Thoracic aorta (tissue), 2 donors: Measurements from ENCODE around the gene CD47. TPM values are rescaled to one million over a fixed set of nuclear protein-coding genes. Genes with fewer than 3 reads are reported as not detected.

ENCODE experiments used
- ATAC-seq: fragments of 150-250 bp; one replicate; pipeline ENCODE4 v1.8.0; 2017; ENCODE audit warnings: low read depth; ENCODE audit not compliant: insufficient number of reproducible peaks, low FRiP score
- DNase-seq: peaks from one replicate; pipeline ENCODE4 v3.0.0-alpha.2; 2020; ENCODE audit warnings: low spot score
- H3K27ac ChIP-seq, 2 donors: fragments of 200-600 bp; sonication (generic); 1 replicate in 1 of 2; 2 replicates in 1 of 2; pipeline ENCODE4 v1.5.1; 2016; ENCODE audit warnings: mild to moderate bottlenecking in 2 of 2, moderate library complexity in 2 of 2
- H3K27me3 ChIP-seq: fragments of 200-600 bp; sonication (generic); replicated peaks from 2 replicates; pipeline ENCODE4 v1.6.0; 2016; ENCODE audit warnings: mild to moderate bottlenecking; ENCODE audit not compliant: insufficient read depth
- H3K36me3 ChIP-seq: fragments of 200-600 bp; sonication (generic); one replicate; pipeline ENCODE4 v1.5.1; 2016
- H3K4me1 ChIP-seq, 2 donors: fragments of 200-600 bp; sonication (generic); 1 replicate in 1 of 2; 2 replicates in 1 of 2; pipeline versions ENCODE4 v1.5.1 to v1.6.0; 2016; ENCODE audit warnings: low read depth in 2 of 2, mild to moderate bottlenecking in 1 of 2; ENCODE audit not compliant: control insufficient read depth in 1 of 2
- H3K4me3 ChIP-seq: fragments of 200-600 bp; sonication (generic); 2 replicates; pipeline ENCODE4 v1.5.1; 2016; ENCODE audit warnings: mild to moderate bottlenecking
- H3K9me3 ChIP-seq: fragments of 200-600 bp; sonication (generic); 2 replicates; pipeline ENCODE4 v1.5.1; 2016
- total RNA-seq, 2 donors: library from RNA; depleted of rRNA; stranded (reverse); fragments of >200 nt; gene quantifications; one replicate each; pipeline versions ENCODE4 v1.1.0 to v1.2.3, GENCODE V29; 2016
- TF ChIP-seq, protein P1 (sequence below): fragments of 200-600 bp; sonication (generic); IDR thresholded peaks from one replicate; pipeline ENCODE4 v1.5.1; 2019; ENCODE audit warnings: antibody characterized with exemption

Gene CD47
- total RNA-seq, 2 donors from 2014 or later, result 70.1 to 80.4 TPM

DNA sequence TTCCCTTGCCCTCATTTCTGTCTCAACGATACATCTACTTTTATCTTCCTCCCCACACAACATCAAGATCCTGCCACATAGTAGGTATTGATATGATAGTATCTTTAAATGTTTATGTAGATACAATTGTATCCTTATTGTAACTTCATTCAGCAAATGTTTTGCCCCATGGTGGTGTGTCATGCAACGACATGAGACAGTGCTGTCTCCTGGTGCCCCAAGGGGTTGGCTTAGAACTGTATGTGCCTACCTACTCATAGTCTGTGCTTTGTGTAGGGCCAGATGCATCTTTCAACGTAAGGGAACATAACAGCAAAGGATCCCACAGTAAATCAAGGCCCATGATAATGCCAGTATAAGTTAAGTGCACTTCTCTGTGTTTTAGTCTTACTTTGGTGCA, 2.8 kb upstream of the CD47 start:
- H3K9me3 ChIP-seq, result no peaks in the 10 kb centered on the region
- ATAC-seq (no peak), DNase-seq (no peak)
- H3K36me3 ChIP-seq, result no peaks in the 10 kb centered on the region
- TF ChIP-seq, protein P1, sequence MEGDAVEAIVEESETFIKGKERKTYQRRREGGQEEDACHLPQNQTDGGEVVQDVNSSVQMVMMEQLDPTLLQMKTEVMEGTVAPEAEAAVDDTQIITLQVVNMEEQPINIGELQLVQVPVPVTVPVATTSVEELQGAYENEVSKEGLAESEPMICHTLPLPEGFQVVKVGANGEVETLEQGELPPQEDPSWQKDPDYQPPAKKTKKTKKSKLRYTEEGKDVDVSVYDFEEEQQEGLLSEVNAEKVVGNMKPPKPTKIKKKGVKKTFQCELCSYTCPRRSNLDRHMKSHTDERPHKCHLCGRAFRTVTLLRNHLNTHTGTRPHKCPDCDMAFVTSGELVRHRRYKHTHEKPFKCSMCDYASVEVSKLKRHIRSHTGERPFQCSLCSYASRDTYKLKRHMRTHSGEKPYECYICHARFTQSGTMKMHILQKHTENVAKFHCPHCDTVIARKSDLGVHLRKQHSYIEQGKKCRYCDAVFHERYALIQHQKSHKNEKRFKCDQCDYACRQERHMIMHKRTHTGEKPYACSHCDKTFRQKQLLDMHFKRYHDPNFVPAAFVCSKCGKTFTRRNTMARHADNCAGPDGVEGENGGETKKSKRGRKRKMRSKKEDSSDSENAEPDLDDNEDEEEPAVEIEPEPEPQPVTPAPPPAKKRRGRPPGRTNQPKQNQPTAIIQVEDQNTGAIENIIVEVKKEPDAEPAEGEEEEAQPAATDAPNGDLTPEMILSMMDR, result no peak
- H3K27ac ChIP-seq, result no peak overlapping the region
- H3K4me1 ChIP-seq, result peaks cover 2 to 3% of the 10 kb centered on the region in 2 donors
- no peak overlapping the region for H3K4me3 ChIP-seq
- H3K27me3 ChIP-seq, result no peaks in the 10 kb centered on the region

DNA sequence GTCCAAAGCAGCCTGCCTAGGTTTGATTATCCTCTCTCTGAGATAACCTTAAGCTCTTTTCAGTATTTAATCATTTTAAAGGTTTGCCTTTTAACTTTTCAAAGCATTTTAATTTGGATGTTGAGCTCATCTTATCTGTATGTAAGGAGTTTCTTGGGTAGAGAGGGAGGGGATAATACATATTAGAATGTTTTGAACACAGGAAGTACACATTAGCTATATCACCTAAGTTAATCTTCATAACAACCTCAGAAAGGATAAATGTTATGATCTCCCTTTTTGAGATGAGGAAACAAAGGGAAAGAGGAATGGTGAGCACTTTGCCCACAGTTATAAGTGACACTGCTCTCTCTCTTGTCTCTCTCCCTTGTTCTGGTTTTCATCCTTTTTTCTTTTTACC, 2.2 kb upstream of the CD47 start:
- DNase-seq (no peak), ATAC-seq (no peak)
- Histone ChIP-seq H3K27ac (no peak overlapping the region), H3K4me1 (peaks cover 8 to 9% of the 10 kb centered on the region in 2 donors), H3K36me3 (no peaks in the 10 kb centered on the region), H3K27me3 (no peaks in the 10 kb centered on the region), H3K9me3 (no peaks in the 10 kb centered on the region), H3K4me3 (no peak overlapping the region)
- TF ChIP-seq, protein P1, result no peak

DNA sequence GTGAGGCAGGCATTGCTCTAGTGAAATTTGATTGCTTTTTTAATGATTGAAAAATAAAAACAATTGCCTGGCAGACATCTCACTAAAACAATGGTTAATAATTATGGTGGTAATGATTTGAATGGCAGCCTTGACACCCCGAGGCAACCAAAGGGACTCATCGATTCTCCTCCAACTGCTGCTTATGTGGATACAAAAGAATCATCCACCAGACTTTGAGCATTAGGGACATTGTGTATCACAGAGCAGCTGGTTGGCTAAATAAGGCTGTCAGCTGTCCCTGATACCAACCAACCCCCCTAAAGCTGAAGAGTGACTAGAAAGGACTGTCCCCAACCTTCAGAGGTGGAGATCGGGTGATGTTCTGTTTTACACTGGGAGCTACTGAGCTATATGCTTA, 1.7 kb upstream of the CD47 start:
- Histone ChIP-seq H3K4me3 (no peak overlapping the region), H3K36me3 (no peaks in the 10 kb centered on the region), H3K4me1 (peaks cover 10 to 14% of the 10 kb centered on the region in 2 donors), H3K27me3 (no peaks in the 10 kb centered on the region), H3K9me3 (no peaks in the 10 kb centered on the region), H3K27ac (no peak overlapping the region)
- DNase-seq, result no peak
- ATAC-seq, result no peak
- TF ChIP-seq, protein P1, result no peak

DNA sequence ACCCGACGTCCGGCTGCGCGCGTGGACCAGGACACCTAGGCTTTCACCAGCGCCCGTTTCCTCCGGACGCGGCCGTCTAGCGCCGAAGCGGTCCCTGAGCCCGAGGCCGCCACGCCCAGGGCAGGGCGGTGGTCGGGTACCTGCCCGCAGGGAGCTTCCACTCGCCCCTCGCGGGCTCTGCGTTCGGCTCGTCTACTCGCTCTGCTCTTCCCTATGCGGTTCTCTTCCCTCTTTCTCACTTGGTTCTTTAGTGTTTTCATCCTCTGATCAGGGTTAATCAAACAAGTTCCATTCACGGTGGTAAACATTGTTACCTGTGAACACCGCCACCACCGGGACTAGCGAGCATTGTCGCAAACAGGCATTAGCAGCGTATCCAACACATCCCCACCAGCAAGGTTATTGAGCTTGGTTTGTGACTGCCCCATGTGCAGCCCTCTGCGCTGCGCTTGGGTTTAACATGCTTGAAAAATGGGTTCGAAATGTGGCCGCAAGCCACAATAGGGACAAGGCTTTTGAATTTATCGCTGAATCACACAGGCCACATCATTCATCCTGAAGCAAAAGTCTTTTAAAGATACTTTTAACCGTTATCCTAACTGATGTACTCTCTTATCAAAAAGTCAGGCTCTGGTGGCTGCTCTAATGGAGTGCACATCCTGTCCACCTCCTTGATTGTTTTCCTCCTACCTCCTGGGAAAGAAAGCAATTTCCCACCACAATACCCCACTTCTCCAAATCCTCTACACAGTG, 843 bp upstream of the CD47 start:
- Histone ChIP-seq H3K4me3 (peak overlapping the region; percentile 97), H3K27ac (peak overlapping the region; percentile 43 to 85), H3K4me1 (peaks cover 15 to 18% of the 10 kb centered on the region in 2 donors), H3K27me3 (no peaks in the 10 kb centered on the region), H3K9me3 (no peaks in the 10 kb centered on the region), H3K36me3 (no peaks in the 10 kb centered on the region)
- ATAC-seq (peak; percentile 8), DNase-seq (no peak)
- TF ChIP-seq, protein P1, result no peak

DNA sequence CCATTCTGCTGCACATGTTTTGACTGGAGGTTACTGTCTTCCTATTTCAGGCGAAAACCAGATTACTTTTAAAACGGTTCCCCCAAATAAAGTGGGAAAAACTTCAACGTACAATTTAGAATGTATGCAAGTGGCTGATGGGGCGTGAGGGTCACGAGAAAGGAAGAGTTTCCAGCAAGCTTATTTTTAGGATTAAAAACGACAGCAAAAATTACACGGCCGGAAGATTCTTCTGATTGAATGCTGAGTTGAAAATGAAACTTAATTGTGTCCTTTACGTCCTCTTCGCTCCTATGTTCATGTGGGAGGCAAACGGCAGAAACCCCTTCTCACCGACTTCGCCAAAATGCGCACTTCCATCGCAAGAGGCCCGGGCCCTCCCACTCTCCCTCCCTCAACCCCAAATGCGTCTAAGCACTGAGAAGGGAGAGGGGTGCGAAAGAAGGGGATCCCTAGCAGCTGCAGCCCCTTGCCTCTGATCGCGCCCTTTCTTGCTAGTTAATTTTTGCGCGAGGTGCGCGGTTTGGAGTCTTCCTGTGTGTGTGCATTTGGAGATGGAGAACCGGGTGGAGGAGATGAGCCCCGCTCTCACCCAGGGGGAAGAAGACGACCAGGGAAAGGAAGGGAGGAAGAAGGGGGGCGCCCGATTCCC, 656 bp downstream of the CD47 start:
- no peaks in the 10 kb centered on the region for H3K36me3 ChIP-seq
- H3K4me1 ChIP-seq, result peaks cover 15 to 19% of the 10 kb centered on the region in 2 donors
- no peaks in the 10 kb centered on the region for H3K27me3 ChIP-seq
- H3K9me3 ChIP-seq, result no peaks in the 10 kb centered on the region
- DNase-seq (no peak), ATAC-seq (no peak)
- peak overlapping the region; percentile 97 for H3K4me3 ChIP-seq
- peak overlapping the region; percentile 59 to 85 for H3K27ac ChIP-seq
- TF ChIP-seq, protein P1, result no peak
